PC-3 (cell line): ENCODE data around the gene CHD6. TPM values are rescaled to one million over a fixed set of nuclear protein-coding genes. Genes with fewer than 3 reads are reported as not detected.

Experiments used
- ATAC-seq: fragments of 200-7000 bp; cut with Tn5 transposase; 2 replicates; pipeline ENCODE4 v1.9.1; 2020; ENCODE audit warnings: mild to moderate bottlenecking, moderate library complexity
- BruUV-seq: library from RNA; stranded (reverse); fragments of 400-500 nt; replicated peaks from 2 replicates; lab custom pipeline; 2021; lab: Mats Ljungman, UMichigan
- CTCF ChIA-PET: fragments of 300-600 bp; sonication (Branson Sonifier 250); formaldehyde crosslinking; loops from one replicate; lab custom pipeline; 2022; ENCODE audit warnings: antibody characterized with exemption; lab: Charles Lee
- POLR2A ChIA-PET: fragments of 300-600 bp; sonication (Branson Sonifier 250); formaldehyde crosslinking; loops from one replicate; lab custom pipeline; 2022; ENCODE audit warnings: antibody characterized with exemption; ENCODE audit not compliant: unreplicated experiment; lab: Charles Lee
- DNase-seq: peaks from one replicate; pipeline ENCODE4 v3.0.0-alpha.2; 2015
- H2AFZ ChIP-seq: fragments of 300-600 bp; sonication (generic); 2 replicates; pipeline ENCODE4 v1.6.0; 2016; ENCODE audit warnings: antibody characterized with exemption, low read length
- H3F3A ChIP-seq: fragments of 300-600 bp; sonication (generic); one replicate; pipeline ENCODE4 v1.6.0; 2017; ENCODE audit warnings: antibody characterized with exemption, low read length, control low read depth, mild to moderate bottlenecking; ENCODE audit not compliant: unreplicated experiment
- H3K27ac ChIP-seq: fragments of 300-600 bp; sonication (generic); 2 replicates; pipeline ENCODE4 v1.5.1; 2016; ENCODE audit warnings: mild to moderate bottlenecking, low read length
- H3K27me3 ChIP-seq: fragments of 300-600 bp; sonication (generic); 2 replicates; pipeline ENCODE4 v1.6.1; 2016; ENCODE audit warnings: low read length, mixed read lengths
- H3K36me3 ChIP-seq: fragments of 300-600 bp; sonication (generic); 2 replicates; pipeline ENCODE4 v1.6.1; 2016; ENCODE audit warnings: low read depth, mixed run types, low read length, mixed read lengths
- H3K4me1 ChIP-seq: fragments of 300-600 bp; sonication (generic); 2 replicates; pipeline ENCODE4 v1.5.1; 2016; ENCODE audit warnings: low read length; ENCODE audit not compliant: insufficient read depth
- H3K4me2 ChIP-seq: fragments of 300-600 bp; sonication (generic); 2 replicates; pipeline ENCODE4 v1.6.0; 2016; ENCODE audit warnings: low read length
- H3K4me3 ChIP-seq: fragments of 300-600 bp; sonication (generic); 2 replicates; pipeline ENCODE4 v1.5.1; 2016; ENCODE audit warnings: mild to moderate bottlenecking, low read length, mixed read lengths
- H3K79me2 ChIP-seq: fragments of 300-600 bp; sonication (generic); 2 replicates; pipeline ENCODE4 v1.6.1; 2017; ENCODE audit warnings: low read length, mixed read lengths
- H3K9ac ChIP-seq: fragments of 300-600 bp; sonication (generic); 2 replicates; pipeline ENCODE4 v1.6.0; 2016; ENCODE audit warnings: mild to moderate bottlenecking, low read length
- H3K9me2 ChIP-seq: fragments of 300-600 bp; sonication (generic); replicated peaks from 2 replicates; pipeline ENCODE4 v1.6.1; 2016; ENCODE audit warnings: mixed run types, low read length, mixed read lengths
- H3K9me3 ChIP-seq: fragments of 300-600 bp; sonication (generic); 2 replicates; pipeline ENCODE4 v1.6.1; 2016; ENCODE audit warnings: low read length, mixed read lengths
- H4K20me1 ChIP-seq: fragments of 300-600 bp; sonication (generic); 2 replicates; pipeline ENCODE4 v1.6.1; 2016; ENCODE audit warnings: low read length, mixed read lengths
- CTCF ChIP-seq: fragments of 300-600 bp; sonication (generic); conservative IDR thresholded peaks from 2 replicates; pipeline ENCODE4 v1.5.1; 2017; ENCODE audit warnings: antibody characterized with exemption, low read depth, mild to moderate bottlenecking, low read length
- EZH2 ChIP-seq: fragments of 300-600 bp; sonication (generic); IDR thresholded peaks from one replicate; pipeline ENCODE4 v1.6.1; 2017; ENCODE audit warnings: antibody characterized with exemption, mild to moderate bottlenecking, low read length; ENCODE audit not compliant: unreplicated experiment
- EZH2phosphoT487 ChIP-seq: fragments of 300-600 bp; sonication (generic); IDR thresholded peaks from 2 replicates; pipeline ENCODE4 v1.6.1; 2018; ENCODE audit warnings: mild to moderate bottlenecking, antibody characterized with exemption, low read length, borderline replicate concordance
- intact Hi-C: fragments of 100-400 bp; cut with micrococcal nuclease; formaldehyde crosslinking; loops from 2 replicates; pipeline ENCODE4 v1.9.0; 2023
- total RNA-seq: library from RNA; depleted of rRNA; stranded (reverse); fragments of >200 nt; gene quantifications from 2 replicates; pipeline ENCODE4 v1.2.3, GENCODE V29; 2014

Gene CHD6
- total RNA-seq, 1 experiment from 2014 or later: 19.5 TPM

- intact Hi-C loops: no loop called here
These were observed 55.1 kb downstream of the CHD6 start for GRCh38 chr20:41563087-41563486.

GRCh38 chr20:41560970-41561369 is 57.2 kb downstream of the CHD6 start:
- intact Hi-C loops: no loop called here
- Histone ChIP-seq H4K20me1 (no peaks in the 10 kb centered on the region), H3K27me3 (no peaks in the 10 kb centered on the region), H2AFZ (no peak overlapping the region), H3K36me3 (no peaks in the 10 kb centered on the region), H3K9ac (no peak overlapping the region), H3K9me2 (no peaks in the 10 kb centered on the region), H3K79me2 (peaks cover 73% of the 10 kb centered on the region), H3F3A (no peaks in the 10 kb centered on the region), H3K4me2 (no peak overlapping the region), H3K27ac (no peak overlapping the region), H3K4me3 (no peak overlapping the region), H3K4me1 (no peaks in the 10 kb centered on the region), H3K9me3 (no peaks in the 10 kb centered on the region)
- TF ChIP-seq CTCF: no peak
- no peak for TF ChIP-seq EZH2phosphoT487
- TF ChIP-seq EZH2: no peak
- ChIA-PET CTCF (no interaction called here), POLR2A (no interaction called here)
- no peak for DNase-seq
- no TSS peak for BruUV-seq
- no peak for ATAC-seq

More at GRCh38 chr20:41563087-41563486, 55.1 kb downstream of the CHD6 start:
- Histone ChIP-seq H2AFZ (no peak overlapping the region), H3K27ac (no peak overlapping the region), H3K9me2 (no peaks in the 10 kb centered on the region), H3F3A (no peaks in the 10 kb centered on the region), H3K4me1 (no peaks in the 10 kb centered on the region), H3K4me3 (no peak overlapping the region), H3K9ac (no peak overlapping the region), H3K79me2 (peaks cover 81% of the 10 kb centered on the region), H3K4me2 (no peak overlapping the region), H3K36me3 (no peaks in the 10 kb centered on the region), H3K9me3 (no peaks in the 10 kb centered on the region), H4K20me1 (no peaks in the 10 kb centered on the region), H3K27me3 (no peaks in the 10 kb centered on the region)
- BruUV-seq: no TSS peak
- TF ChIP-seq EZH2phosphoT487 (no peak), CTCF (no peak), EZH2 (no peak)
- DNase-seq (no peak), ATAC-seq (no peak)
- POLR2A ChIA-PET: no interaction called here
- CTCF ChIA-PET: no interaction called here

- no peaks in the 10 kb centered on the region for H3K9me3 ChIP-seq
- no peak overlapping the region for H3K27ac ChIP-seq
- no peak overlapping the region for H2AFZ ChIP-seq
- H3K4me3 ChIP-seq: no peak overlapping the region
- H4K20me1 ChIP-seq: no peaks in the 10 kb centered on the region
- TF ChIP-seq CTCF (no peak), EZH2phosphoT487 (no peak), EZH2 (no peak)
- no peak overlapping the region for H3K4me2 ChIP-seq
- no peaks in the 10 kb centered on the region for H3K4me1 ChIP-seq
- ChIA-PET POLR2A (no interaction called here), CTCF (no interaction called here)
- DNase-seq (no peak), ATAC-seq (no peak)
- H3K9me2 ChIP-seq: no peaks in the 10 kb centered on the region
- no TSS peak for BruUV-seq
- peaks cover 65% of the 10 kb centered on the region for H3K79me2 ChIP-seq
- H3K9ac ChIP-seq: no peak overlapping the region
- H3K27me3 ChIP-seq: no peaks in the 10 kb centered on the region
- H3K36me3 ChIP-seq: no peaks in the 10 kb centered on the region
- intact Hi-C loops: no loop called here
- H3F3A ChIP-seq: no peaks in the 10 kb centered on the region
These were observed 58.5 kb downstream of the CHD6 start for GRCh38 chr20:41559658-41560057.
